PC-9 (cell line): ENCODE results near the gene SPOCK2. TPM values are rescaled to one million over a fixed set of nuclear protein-coding genes. Genes with fewer than 3 reads are reported as not detected.

ENCODE experiments used
- BruUV-seq: library from RNA; stranded (reverse); fragments of 400-500 nt; replicated peaks from 2 replicates; lab custom pipeline; 2021; lab: Mats Ljungman, UMichigan
- CTCF ChIA-PET: fragments of 300-600 bp; sonication (Branson Sonifier 250); formaldehyde crosslinking; loops from one replicate; lab custom pipeline; 2022; ENCODE audit warnings: antibody characterized with exemption; lab: Charles Lee
- POLR2A ChIA-PET: fragments of 300-600 bp; sonication (Branson Sonifier 250); formaldehyde crosslinking; loops from one replicate; lab custom pipeline; 2022; ENCODE audit warnings: antibody characterized with exemption; ENCODE audit not compliant: unreplicated experiment; lab: Charles Lee
- DNase-seq, 2 experiments: peaks; one replicate each; pipeline versions ENCODE4 v3.0.0 to v3.0.0-alpha.2; 2015 to 2022; ENCODE audit warnings: mixed read lengths in 1 of 2
- H2AFZ ChIP-seq: fragments of 200-600 bp; sonication (generic); 2 replicates; pipeline ENCODE4 v1.8.1; 2017; ENCODE audit warnings: antibody characterized with exemption
- H3F3A ChIP-seq: fragments of 200-600 bp; sonication (generic); 2 replicates; pipeline ENCODE4 v1.8.1; 2017; ENCODE audit warnings: antibody characterized with exemption, mild to moderate bottlenecking, low read depth; ENCODE audit not compliant: insufficient read depth
- H3K27ac ChIP-seq: fragments of 200-600 bp; sonication (generic); 2 replicates; pipeline ENCODE4 v1.6.1; 2016; ENCODE audit warnings: mixed run types
- H3K27me3 ChIP-seq: fragments of 200-600 bp; sonication (generic); 2 replicates; pipeline ENCODE4 v1.6.1; 2016; ENCODE audit warnings: low read depth, mixed run types; ENCODE audit not compliant: insufficient read depth
- H3K36me3 ChIP-seq: fragments of 200-600 bp; sonication (generic); 2 replicates; pipeline ENCODE4 v1.6.1; 2016; ENCODE audit warnings: low read depth, mixed run types
- H3K4me1 ChIP-seq: fragments of 200-600 bp; sonication (generic); replicated peaks from 2 replicates; pipeline ENCODE4 v1.6.1; 2016; ENCODE audit warnings: mixed run types; ENCODE audit not compliant: insufficient read depth
- H3K4me2 ChIP-seq: fragments of 200-600 bp; sonication (generic); 2 replicates; pipeline ENCODE4 v1.6.1; 2017; ENCODE audit warnings: mixed run types
- H3K4me3 ChIP-seq: fragments of 200-600 bp; sonication (generic); 2 replicates; pipeline ENCODE4 v1.6.1; 2016; ENCODE audit warnings: mixed run types
- H3K79me2 ChIP-seq: fragments of 200-600 bp; sonication (generic); 2 replicates; pipeline ENCODE4 v1.6.1; 2017; ENCODE audit warnings: low read depth, mixed run types
- H3K9me2 ChIP-seq: fragments of 200-600 bp; sonication (generic); 2 replicates; pipeline ENCODE4 v1.8.1; 2017; ENCODE audit warnings: mild to moderate bottlenecking; ENCODE audit not compliant: insufficient read depth
- H3K9me3 ChIP-seq: fragments of 200-600 bp; sonication (generic); 2 replicates; pipeline ENCODE4 v1.8.1; 2016; ENCODE audit warnings: low read depth; ENCODE audit not compliant: insufficient read depth
- H4K20me1 ChIP-seq: fragments of 200-600 bp; sonication (generic); 2 replicates; pipeline ENCODE4 v1.8.1; 2017; ENCODE audit not compliant: insufficient read depth
- EZH2 ChIP-seq: fragments of 200-600 bp; sonication (generic); IDR thresholded peaks from 2 replicates; pipeline ENCODE4 v1.8.0; 2017; ENCODE audit warnings: antibody characterized with exemption, low read depth
- intact Hi-C: fragments of 100-400 bp; cut with micrococcal nuclease; formaldehyde crosslinking; loops from one replicate; pipeline ENCODE4 v1.10.0; 2022; ENCODE audit not compliant: unreplicated experiment
- total RNA-seq: library from RNA; stranded (reverse); gene quantifications from 2 replicates; pipeline ENCODE4 v1.2.3, GENCODE V29; 2021
- TF ChIP-seq, protein P1 (sequence below): fragments of 200-600 bp; sonication (generic); conservative IDR thresholded peaks from 2 replicates; pipeline ENCODE4 v1.6.1; 2017; ENCODE audit warnings: mixed run types, antibody characterized with exemption, mild to moderate bottlenecking, moderate library complexity

The SPOCK2 gene
- total RNA-seq, 1 experiment from 2014 or later: 5.3 TPM

DNA sequence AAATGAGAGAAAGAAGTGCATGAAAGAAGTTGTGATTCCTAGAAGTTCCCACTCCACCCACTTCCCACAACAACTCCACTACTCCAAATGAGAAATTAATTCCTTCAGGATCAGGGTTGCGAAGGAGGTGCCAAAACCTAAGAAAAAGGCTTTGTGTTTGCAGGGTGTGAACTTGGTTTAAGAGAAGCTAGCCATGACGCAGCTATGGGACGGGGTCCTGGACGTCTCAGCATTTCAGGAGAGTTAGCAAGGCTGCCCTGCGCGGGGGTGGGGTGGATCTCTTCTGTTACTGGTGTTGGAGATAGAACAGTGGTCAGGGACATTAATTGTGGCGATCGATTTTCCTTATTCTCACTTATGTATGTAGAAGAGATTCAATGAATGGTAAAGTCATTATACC, 63.0 kb downstream of the SPOCK2 start:
- H3K4me3 ChIP-seq: no peak overlapping the region
- H4K20me1 ChIP-seq: no peaks in the 10 kb centered on the region
- H3K36me3 ChIP-seq: no peaks in the 10 kb centered on the region
- no peaks in the 10 kb centered on the region for H3K9me2 ChIP-seq
- no peak overlapping the region for H3K27ac ChIP-seq
- ChIA-PET CTCF (interaction anchor here (0.5 kb wide), 1 partner anchor 711 kb away, joined by 9 read pairs; no protein-coding TSS in a partner anchor), POLR2A (no interaction called here)
- intact Hi-C loops: no loop called here
- peaks cover 24% of the 10 kb centered on the region for H3K4me1 ChIP-seq
- H3K9me3 ChIP-seq: peaks cover 10% of the 10 kb centered on the region
- TF ChIP-seq EZH2: no peak
- TF ChIP-seq, protein P1, sequence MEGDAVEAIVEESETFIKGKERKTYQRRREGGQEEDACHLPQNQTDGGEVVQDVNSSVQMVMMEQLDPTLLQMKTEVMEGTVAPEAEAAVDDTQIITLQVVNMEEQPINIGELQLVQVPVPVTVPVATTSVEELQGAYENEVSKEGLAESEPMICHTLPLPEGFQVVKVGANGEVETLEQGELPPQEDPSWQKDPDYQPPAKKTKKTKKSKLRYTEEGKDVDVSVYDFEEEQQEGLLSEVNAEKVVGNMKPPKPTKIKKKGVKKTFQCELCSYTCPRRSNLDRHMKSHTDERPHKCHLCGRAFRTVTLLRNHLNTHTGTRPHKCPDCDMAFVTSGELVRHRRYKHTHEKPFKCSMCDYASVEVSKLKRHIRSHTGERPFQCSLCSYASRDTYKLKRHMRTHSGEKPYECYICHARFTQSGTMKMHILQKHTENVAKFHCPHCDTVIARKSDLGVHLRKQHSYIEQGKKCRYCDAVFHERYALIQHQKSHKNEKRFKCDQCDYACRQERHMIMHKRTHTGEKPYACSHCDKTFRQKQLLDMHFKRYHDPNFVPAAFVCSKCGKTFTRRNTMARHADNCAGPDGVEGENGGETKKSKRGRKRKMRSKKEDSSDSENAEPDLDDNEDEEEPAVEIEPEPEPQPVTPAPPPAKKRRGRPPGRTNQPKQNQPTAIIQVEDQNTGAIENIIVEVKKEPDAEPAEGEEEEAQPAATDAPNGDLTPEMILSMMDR: no peak
- H3K4me2 ChIP-seq: no peak overlapping the region
- no TSS peak for BruUV-seq
- peaks cover 21% of the 10 kb centered on the region; the same call in 1 of the 2 replicates for H3F3A ChIP-seq
- H2AFZ ChIP-seq: no peak overlapping the region
- no peaks in the 10 kb centered on the region for H3K27me3 ChIP-seq
- no peak for DNase-seq
- H3K79me2 ChIP-seq: no peaks in the 10 kb centered on the region

DNA sequence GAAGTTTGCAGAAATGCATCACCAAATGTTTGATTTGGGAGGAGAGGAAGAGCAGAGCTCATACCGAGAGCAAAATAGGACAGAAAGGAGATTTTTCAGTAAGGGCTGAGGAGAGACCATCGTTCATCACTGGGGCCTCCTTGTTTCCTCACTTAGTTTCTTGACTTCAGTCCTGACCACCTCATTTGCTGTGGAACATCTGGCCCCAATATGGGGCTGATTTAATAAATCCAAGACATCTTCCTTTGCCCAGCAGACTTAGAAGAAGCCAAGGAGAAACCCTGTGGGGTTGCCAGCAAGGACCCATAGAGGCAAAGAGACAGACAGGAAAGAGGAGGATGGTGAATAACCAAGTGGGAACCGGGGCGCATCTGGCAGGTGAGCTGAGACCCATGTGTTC, 63.8 kb downstream of the SPOCK2 start:
- Histone ChIP-seq H3K9me2 (no peaks in the 10 kb centered on the region), H3K4me2 (no peak overlapping the region), H3K4me1 (peaks cover 24% of the 10 kb centered on the region), H2AFZ (no peak overlapping the region), H3K4me3 (no peak overlapping the region), H3K9me3 (peaks cover 10% of the 10 kb centered on the region), H3K27ac (no peak overlapping the region), H3F3A (peaks cover 21% of the 10 kb centered on the region; the same call in 1 of the 2 replicates), H3K79me2 (no peaks in the 10 kb centered on the region), H3K27me3 (no peaks in the 10 kb centered on the region), H3K36me3 (no peaks in the 10 kb centered on the region), H4K20me1 (no peaks in the 10 kb centered on the region)
- BruUV-seq: no TSS peak
- POLR2A ChIA-PET: interaction anchor here (0.6 kb wide), 1 partner anchor 306 kb away, joined by 9 read pairs; no protein-coding TSS in a partner anchor
- intact Hi-C loops: no loop called here
- CTCF ChIA-PET: interaction anchor here (0.5 kb wide), 1 partner anchor 710 kb away, joined by 9 read pairs; no protein-coding TSS in a partner anchor
- no peak for DNase-seq
- TF ChIP-seq EZH2: no peak
- TF ChIP-seq, protein P1: no peak

DNA sequence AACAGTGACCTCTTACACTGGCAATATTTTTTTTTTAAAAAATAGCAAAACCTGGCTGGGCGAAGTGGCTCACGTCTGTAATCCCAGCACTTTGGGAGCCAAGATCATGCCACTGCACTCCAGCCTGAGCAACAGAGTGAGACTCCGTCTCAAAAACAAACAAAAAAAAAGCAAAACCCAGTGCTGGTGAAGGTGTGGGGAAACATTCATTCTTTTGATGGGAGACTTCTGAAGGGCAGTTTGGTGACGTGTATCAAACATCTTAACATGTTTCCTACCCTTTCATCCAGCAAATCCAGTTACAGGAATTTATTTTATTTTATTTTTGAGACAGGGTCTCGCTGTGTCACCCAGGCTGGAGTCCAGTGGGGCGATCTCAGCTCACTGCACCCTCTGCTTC, 66.1 kb downstream of the SPOCK2 start:
- CTCF ChIA-PET: no interaction called here
- no peaks in the 10 kb centered on the region for H4K20me1 ChIP-seq
- POLR2A ChIA-PET: no interaction called here

More for the DNA sequence above, 66.1 kb downstream of the SPOCK2 start:
- Histone ChIP-seq H3K27me3 (no peaks in the 10 kb centered on the region), H3K9me3 (no peaks in the 10 kb centered on the region), H3K4me3 (no peak overlapping the region), H3K9me2 (no peaks in the 10 kb centered on the region), H3F3A (no peaks in the 10 kb centered on the region; the same call in 1 of the 2 replicates), H3K27ac (no peak overlapping the region), H2AFZ (no peak overlapping the region), H3K4me1 (peaks cover 7% of the 10 kb centered on the region), H3K79me2 (no peaks in the 10 kb centered on the region), H3K4me2 (no peak overlapping the region), H3K36me3 (no peaks in the 10 kb centered on the region)
- intact Hi-C loops: no loop called here
- TF ChIP-seq, protein P1: no peak
- TF ChIP-seq EZH2: no peak
- no peak for DNase-seq
- BruUV-seq: no TSS peak
